ENCODE measurements around the gene ADAM12.

ADAM12 gene

GRCh38 chr10:126210051-126210651 lies 178.1 kb downstream of the ADAM12 start:
- no peak for DNase-seq (ENCODE audit: low read depth in 2 of 2)

GRCh38 chr10:126209451-126209850 lies 178.8 kb downstream of the ADAM12 start:
- no peak for DNase-seq (ENCODE audit: low read depth in 2 of 2)

GRCh38 chr10:126208726-126209302 lies 179.5 kb downstream of the ADAM12 start:
- no peak for DNase-seq (ENCODE audit: low read depth in 2 of 2)

- no peak for DNase-seq (ENCODE audit: low read depth in 2 of 2)
Observed at GRCh38 chr10:126207851-126208250, 180.4 kb downstream of the ADAM12 start.

GRCh38 chr10:126207313-126207771 lies 180.9 kb downstream of the ADAM12 start:
- no peak for DNase-seq (ENCODE audit: low read depth in 2 of 2)

- DNase-seq (ENCODE audit: low read depth in 2 of 2) = no peak
Observed at GRCh38 chr10:126205486-126206205, 182.6 kb downstream of the ADAM12 start.

GRCh38 chr10:126204320-126204719 lies 184.0 kb downstream of the ADAM12 start:
- no peak for DNase-seq (ENCODE audit: low read depth in 2 of 2)

GRCh38 chr10:126203746-126204145 lies 184.5 kb downstream of the ADAM12 start:
- no peak for DNase-seq (ENCODE audit: low read depth in 2 of 2)

- no peak for DNase-seq (ENCODE audit: low read depth in 2 of 2)
Observed at GRCh38 chr10:126201603-126202002, 186.7 kb downstream of the ADAM12 start.

GRCh38 chr10:126199221-126199998 lies 188.9 kb downstream of the ADAM12 start:
- DNase-seq (ENCODE audit: low read depth in 2 of 2) = no peak

- DNase-seq (ENCODE audit: low read depth in 2 of 2) = no peak
Observed at GRCh38 chr10:126198681-126199080, 189.6 kb downstream of the ADAM12 start.

- no peak for DNase-seq (ENCODE audit: low read depth in 2 of 2)
Observed at GRCh38 chr10:126197036-126197543, 191.2 kb downstream of the ADAM12 start.

GRCh38 chr10:126196281-126196680 lies 192.0 kb downstream of the ADAM12 start:
- no peak for DNase-seq (ENCODE audit: low read depth in 2 of 2)

GRCh38 chr10:126191192-126191591 lies 197.1 kb downstream of the ADAM12 start:
- DNase-seq (ENCODE audit: low read depth in 2 of 2) = no peak

GRCh38 chr10:126188679-126189200 lies 199.5 kb downstream of the ADAM12 start:
- no peak for DNase-seq (ENCODE audit: low read depth in 2 of 2)

GRCh38 chr10:126187399-126187798 lies 200.9 kb downstream of the ADAM12 start:
- DNase-seq (ENCODE audit: low read depth in 2 of 2) = no peak

GRCh38 chr10:126186766-126187165 lies 201.5 kb downstream of the ADAM12 start:
- no peak for DNase-seq (ENCODE audit: low read depth in 2 of 2)

- DNase-seq (ENCODE audit: low read depth in 2 of 2) = no peak
Observed at GRCh38 chr10:126185676-126186447, 202.4 kb downstream of the ADAM12 start.

- no peak for DNase-seq (ENCODE audit: low read depth in 2 of 2)
Observed at GRCh38 chr10:126181626-126182025, 206.7 kb downstream of the ADAM12 start.

GRCh38 chr10:126179637-126180036 lies 208.6 kb downstream of the ADAM12 start:
- no peak for DNase-seq (ENCODE audit: low read depth in 2 of 2)

- DNase-seq (ENCODE audit: low read depth in 2 of 2) = no peak
Observed at GRCh38 chr10:126177417-126178030, 210.8 kb downstream of the ADAM12 start.

Measured in stimulated activated CD8-positive, alpha-beta memory T cell treated with anti-CD3 and anti-CD28 coated beads, Interleukin-15, amount 100 ng/mL, for 48 hours (primary cell).